ENCODE data around the gene EPHA4.

The EPHA4 gene

GRCh38 chr2:221601376-221601775 lies 29.3 kb upstream of the EPHA4 start:
- H3K27ac ChIP-seq (ENCODE audit: low read length): no peak overlapping the region
- TF ChIP-seq CTCF (IDR thresholded peaks at IDR 0.05; ENCODE audit: low read depth, low read length): no peak
- TF ChIP-seq EZH2phosphoT487 (IDR thresholded peaks at IDR 0.05; ENCODE audit: low read depth): no peak

GRCh38 chr2:221600388-221600787 lies 28.3 kb upstream of the EPHA4 start:
- Histone ChIP-seq H2AFZ (ENCODE audit: low read depth, low read length) (no peak overlapping the region), H3K4me1 (ENCODE audit: low read length) (no peaks in the 10 kb centered on the region), H3K27ac (ENCODE audit: low read length) (no peak overlapping the region), H3K9me3 (ENCODE audit: insufficient read depth, low read length) (no peaks in the 10 kb centered on the region), H3K36me3 (replicated peaks; ENCODE audit: low read depth, low read length) (no peaks in the 10 kb centered on the region), H3K79me2 (ENCODE audit: low read length) (no peaks in the 10 kb centered on the region), H3K9ac (ENCODE audit: low read length) (no peak overlapping the region), H3K4me2 (ENCODE audit: low read length) (no peak overlapping the region), H4K20me1 (ENCODE audit: insufficient read depth, low read length) (no peaks in the 10 kb centered on the region), H3K4me3 (ENCODE audit: low read length) (no peak overlapping the region), H3K27me3 (ENCODE audit: low read depth, low read length) (no peaks in the 10 kb centered on the region)
- TF ChIP-seq CTCF (IDR thresholded peaks at IDR 0.05; ENCODE audit: low read depth, low read length): no peak
- TF ChIP-seq EZH2phosphoT487 (IDR thresholded peaks at IDR 0.05; ENCODE audit: low read depth): no peak

More at GRCh38 chr2:221601376-221601775, 29.3 kb upstream of the EPHA4 start:
- Histone ChIP-seq H3K4me3 (ENCODE audit: low read length) (no peak overlapping the region), H3K79me2 (ENCODE audit: low read length) (no peaks in the 10 kb centered on the region), H3K36me3 (replicated peaks; ENCODE audit: low read depth, low read length) (no peaks in the 10 kb centered on the region), H3K27me3 (ENCODE audit: low read depth, low read length) (no peaks in the 10 kb centered on the region), H3K9me3 (ENCODE audit: insufficient read depth, low read length) (no peaks in the 10 kb centered on the region), H2AFZ (ENCODE audit: low read depth, low read length) (no peak overlapping the region), H3K9ac (ENCODE audit: low read length) (no peak overlapping the region), H3K4me1 (ENCODE audit: low read length) (no peaks in the 10 kb centered on the region), H3K4me2 (ENCODE audit: low read length) (no peak overlapping the region), H4K20me1 (ENCODE audit: insufficient read depth, low read length) (no peaks in the 10 kb centered on the region)

GRCh38 chr2:221596192-221596591 lies 24.1 kb upstream of the EPHA4 start:
- H3K4me3 ChIP-seq (ENCODE audit: low read length): no peak overlapping the region
- no peak for TF ChIP-seq EZH2phosphoT487 (IDR thresholded peaks at IDR 0.05; ENCODE audit: low read depth)
- TF ChIP-seq CTCF (IDR thresholded peaks at IDR 0.05; ENCODE audit: low read depth, low read length): no peak
- no peak overlapping the region for H2AFZ ChIP-seq (ENCODE audit: low read depth, low read length)
- no peak overlapping the region for H3K27ac ChIP-seq (ENCODE audit: low read length)
- H3K36me3 ChIP-seq (replicated peaks; ENCODE audit: low read depth, low read length): no peaks in the 10 kb centered on the region
- no peak overlapping the region for H3K4me2 ChIP-seq (ENCODE audit: low read length)
- no peaks in the 10 kb centered on the region for H4K20me1 ChIP-seq (ENCODE audit: insufficient read depth, low read length)
- no peaks in the 10 kb centered on the region for H3K9me3 ChIP-seq (ENCODE audit: insufficient read depth, low read length)
- H3K27me3 ChIP-seq (ENCODE audit: low read depth, low read length): no peaks in the 10 kb centered on the region
- H3K79me2 ChIP-seq (ENCODE audit: low read length): no peaks in the 10 kb centered on the region
- no peak overlapping the region for H3K9ac ChIP-seq (ENCODE audit: low read length)
- no peaks in the 10 kb centered on the region for H3K4me1 ChIP-seq (ENCODE audit: low read length)

GRCh38 chr2:221590861-221591365 lies 18.8 kb upstream of the EPHA4 start:
- no peak overlapping the region for H3K27ac ChIP-seq (ENCODE audit: low read length)
- no peak overlapping the region for H3K4me2 ChIP-seq (ENCODE audit: low read length)
- no peak overlapping the region for H3K9ac ChIP-seq (ENCODE audit: low read length)
- H3K27me3 ChIP-seq (ENCODE audit: low read depth, low read length): no peaks in the 10 kb centered on the region
- no peaks in the 10 kb centered on the region for H3K36me3 ChIP-seq (replicated peaks; ENCODE audit: low read depth, low read length)
- H3K4me1 ChIP-seq (ENCODE audit: low read length): no peaks in the 10 kb centered on the region
- no peak for TF ChIP-seq EZH2phosphoT487 (IDR thresholded peaks at IDR 0.05; ENCODE audit: low read depth)
- TF ChIP-seq CTCF (IDR thresholded peaks at IDR 0.05; ENCODE audit: low read depth, low read length): no peak
- no peak overlapping the region for H3K4me3 ChIP-seq (ENCODE audit: low read length)
- H3K9me3 ChIP-seq (ENCODE audit: insufficient read depth, low read length): no peaks in the 10 kb centered on the region
- H3K79me2 ChIP-seq (ENCODE audit: low read length): no peaks in the 10 kb centered on the region
- no peaks in the 10 kb centered on the region for H4K20me1 ChIP-seq (ENCODE audit: insufficient read depth, low read length)
- H2AFZ ChIP-seq (ENCODE audit: low read depth, low read length): no peak overlapping the region
